Panc1 (cell line): ENCODE results near the gene RASGRP3. TPM values are rescaled to one million over a fixed set of nuclear protein-coding genes. Genes with fewer than 3 reads are reported as not detected.

ENCODE experiments used
- ATAC-seq: fragments of 200-7000 bp; cut with Tn5 transposase; 2 replicates; pipeline ENCODE4 v1.9.1; 2020; ENCODE audit warnings: mild to moderate bottlenecking, moderate library complexity
- BruUV-seq: library from RNA; stranded (reverse); fragments of 400-500 nt; replicated peaks from 2 replicates; lab custom pipeline; 2021; lab: Mats Ljungman, UMichigan
- CTCF ChIA-PET: fragments of 300-600 bp; sonication (Branson Sonifier 250); formaldehyde crosslinking; loops from one replicate; lab custom pipeline; 2022; ENCODE audit warnings: antibody characterized with exemption; lab: Charles Lee
- POLR2A ChIA-PET: fragments of 300-600 bp; sonication (Branson Sonifier 250); formaldehyde crosslinking; loops from one replicate; lab custom pipeline; 2022; ENCODE audit warnings: antibody characterized with exemption; lab: Charles Lee
- DNase-seq: peaks from one replicate; pipeline ENCODE4 v3.0.0-alpha.2; 2010; ENCODE audit warnings: low read depth, low spot score
- H3K27ac ChIP-seq: 2 replicates; pipeline ENCODE4 v1.5.1; 2011; ENCODE audit warnings: mild to moderate bottlenecking, low read length, inconsistent platforms
- H3K27me3 ChIP-seq: fragments of 200-500 bp; sonication (Bioruptor generic); 2 replicates; pipeline ENCODE4 v1.6.0; 2014; ENCODE audit warnings: low read length, inconsistent platforms; ENCODE audit not compliant: control insufficient read depth, insufficient read depth
- H3K36me3 ChIP-seq: fragments of 200-500 bp; sonication (Bioruptor generic); 2 replicates; pipeline ENCODE4 v1.5.1; 2014; ENCODE audit warnings: inconsistent platforms, mild to moderate bottlenecking, low read length, moderate library complexity; ENCODE audit not compliant: control insufficient read depth, insufficient read depth
- H3K4me1 ChIP-seq: 2 replicates; pipeline ENCODE4 v1.5.1; 2011; ENCODE audit warnings: inconsistent platforms, mild to moderate bottlenecking, low read length, moderate library complexity; ENCODE audit not compliant: control insufficient read depth, insufficient read depth
- H3K4me3 ChIP-seq, 2 experiments: 2 replicates each; pipeline ENCODE4 v1.5.1; 2011 to 2012; ENCODE audit warnings: low read depth in 2 of 2, low read length in 2 of 2, mild to moderate bottlenecking in 2 of 2, inconsistent platforms in 1 of 2, moderate library complexity in 1 of 2
- H3K9me3 ChIP-seq: fragments of 200-500 bp; sonication (Bioruptor generic); 2 replicates; pipeline ENCODE4 v1.5.1; 2014; ENCODE audit warnings: low read depth, mild to moderate bottlenecking, inconsistent platforms, low read length, moderate library complexity; ENCODE audit not compliant: control insufficient read depth, insufficient read depth
- POLR2AphosphoS5 ChIP-seq: IDR thresholded peaks from 2 replicates; pipeline ENCODE4 v1.6.1; 2012; ENCODE audit warnings: mild to moderate bottlenecking, low read depth, low read length, moderate library complexity
- SIN3A ChIP-seq: IDR thresholded peaks from 2 replicates; pipeline ENCODE4 v1.6.1; 2012; ENCODE audit warnings: low read depth, mild to moderate bottlenecking, low read length, moderate library complexity, borderline replicate concordance; ENCODE audit not compliant: insufficient read depth
- TCF7L2 ChIP-seq: IDR thresholded peaks from 2 replicates; pipeline ENCODE4 v1.6.1; 2011; ENCODE audit warnings: mild to moderate bottlenecking, low read depth, low read length, inconsistent platforms
- in situ Hi-C: cut with HindIII; loops from 2 replicates; pipeline ENCODE4 v1.10.0; 2016; ENCODE audit warnings: low sequenced_read_pairs, low pct_unique_long_range_greater_than_20kb
- intact Hi-C: fragments of 100-400 bp; cut with micrococcal nuclease; formaldehyde crosslinking; loops from one replicate; pipeline ENCODE4 v1.10.0; 2022; ENCODE audit not compliant: unreplicated experiment
- total RNA-seq: library from RNA; stranded (reverse); gene quantifications from one replicate; pipeline ENCODE4 v1.2.1, GENCODE V29; 2021; ENCODE audit not compliant: unreplicated experiment
- TF ChIP-seq, protein P1 (sequence below), 2 experiments: IDR thresholded peaks; 2 replicates each; pipeline ENCODE4 v1.6.1; 2011 to 2012; ENCODE audit warnings: low read depth in 2 of 2, control low read depth in 1 of 2, low read length in 1 of 2, mild to moderate bottlenecking in 1 of 2, moderate library complexity in 1 of 2; ENCODE audit not compliant: insufficient read depth in 1 of 2
- TF ChIP-seq, protein P2 (sequence below): fragments of 450-650 bp; IDR thresholded peaks from 2 replicates; pipeline ENCODE4 v1.5.1; 2017; ENCODE audit warnings: mild to moderate bottlenecking

RASGRP3 gene
- total RNA-seq, 1 experiment from 2014 or later = 2.6 TPM

DNA sequence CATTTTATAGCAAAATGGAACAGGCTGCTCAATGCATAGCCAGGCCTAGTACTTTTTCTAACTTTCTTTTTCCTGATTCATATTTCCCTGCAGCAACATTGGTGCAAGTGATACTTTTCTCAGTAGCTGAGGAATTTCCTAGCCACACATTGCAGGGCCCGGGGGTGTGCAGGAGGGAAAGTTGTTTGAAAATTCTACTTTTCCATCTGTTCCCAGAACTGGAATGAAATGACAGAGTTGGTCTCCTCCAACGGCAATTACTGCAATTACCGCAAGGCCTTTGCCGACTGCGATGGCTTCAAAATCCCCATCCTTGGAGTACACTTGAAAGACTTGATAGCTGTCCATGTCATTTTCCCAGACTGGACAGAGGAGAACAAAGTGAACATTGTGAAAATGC, 50.5 kb downstream of the RASGRP3 start:
- H3K4me1 ChIP-seq = no peaks in the 10 kb centered on the region
- intact Hi-C loops (no loop called here), in situ Hi-C loops (no loop called here)
- POLR2A ChIA-PET = no interaction called here
- TF ChIP-seq, protein P1, sequence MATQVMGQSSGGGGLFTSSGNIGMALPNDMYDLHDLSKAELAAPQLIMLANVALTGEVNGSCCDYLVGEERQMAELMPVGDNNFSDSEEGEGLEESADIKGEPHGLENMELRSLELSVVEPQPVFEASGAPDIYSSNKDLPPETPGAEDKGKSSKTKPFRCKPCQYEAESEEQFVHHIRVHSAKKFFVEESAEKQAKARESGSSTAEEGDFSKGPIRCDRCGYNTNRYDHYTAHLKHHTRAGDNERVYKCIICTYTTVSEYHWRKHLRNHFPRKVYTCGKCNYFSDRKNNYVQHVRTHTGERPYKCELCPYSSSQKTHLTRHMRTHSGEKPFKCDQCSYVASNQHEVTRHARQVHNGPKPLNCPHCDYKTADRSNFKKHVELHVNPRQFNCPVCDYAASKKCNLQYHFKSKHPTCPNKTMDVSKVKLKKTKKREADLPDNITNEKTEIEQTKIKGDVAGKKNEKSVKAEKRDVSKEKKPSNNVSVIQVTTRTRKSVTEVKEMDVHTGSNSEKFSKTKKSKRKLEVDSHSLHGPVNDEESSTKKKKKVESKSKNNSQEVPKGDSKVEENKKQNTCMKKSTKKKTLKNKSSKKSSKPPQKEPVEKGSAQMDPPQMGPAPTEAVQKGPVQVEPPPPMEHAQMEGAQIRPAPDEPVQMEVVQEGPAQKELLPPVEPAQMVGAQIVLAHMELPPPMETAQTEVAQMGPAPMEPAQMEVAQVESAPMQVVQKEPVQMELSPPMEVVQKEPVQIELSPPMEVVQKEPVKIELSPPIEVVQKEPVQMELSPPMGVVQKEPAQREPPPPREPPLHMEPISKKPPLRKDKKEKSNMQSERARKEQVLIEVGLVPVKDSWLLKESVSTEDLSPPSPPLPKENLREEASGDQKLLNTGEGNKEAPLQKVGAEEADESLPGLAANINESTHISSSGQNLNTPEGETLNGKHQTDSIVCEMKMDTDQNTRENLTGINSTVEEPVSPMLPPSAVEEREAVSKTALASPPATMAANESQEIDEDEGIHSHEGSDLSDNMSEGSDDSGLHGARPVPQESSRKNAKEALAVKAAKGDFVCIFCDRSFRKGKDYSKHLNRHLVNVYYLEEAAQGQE (IDR thresholded peaks at IDR 0.05; ENCODE audit: insufficient read depth in 1 of 2, low read depth in 2 of 2, low read length in 1 of 2) = no peak
- TF ChIP-seq POLR2AphosphoS5 = no peak
- TF ChIP-seq TCF7L2 = no peak
- no peak for TF ChIP-seq SIN3A
- TF ChIP-seq, protein P2, sequence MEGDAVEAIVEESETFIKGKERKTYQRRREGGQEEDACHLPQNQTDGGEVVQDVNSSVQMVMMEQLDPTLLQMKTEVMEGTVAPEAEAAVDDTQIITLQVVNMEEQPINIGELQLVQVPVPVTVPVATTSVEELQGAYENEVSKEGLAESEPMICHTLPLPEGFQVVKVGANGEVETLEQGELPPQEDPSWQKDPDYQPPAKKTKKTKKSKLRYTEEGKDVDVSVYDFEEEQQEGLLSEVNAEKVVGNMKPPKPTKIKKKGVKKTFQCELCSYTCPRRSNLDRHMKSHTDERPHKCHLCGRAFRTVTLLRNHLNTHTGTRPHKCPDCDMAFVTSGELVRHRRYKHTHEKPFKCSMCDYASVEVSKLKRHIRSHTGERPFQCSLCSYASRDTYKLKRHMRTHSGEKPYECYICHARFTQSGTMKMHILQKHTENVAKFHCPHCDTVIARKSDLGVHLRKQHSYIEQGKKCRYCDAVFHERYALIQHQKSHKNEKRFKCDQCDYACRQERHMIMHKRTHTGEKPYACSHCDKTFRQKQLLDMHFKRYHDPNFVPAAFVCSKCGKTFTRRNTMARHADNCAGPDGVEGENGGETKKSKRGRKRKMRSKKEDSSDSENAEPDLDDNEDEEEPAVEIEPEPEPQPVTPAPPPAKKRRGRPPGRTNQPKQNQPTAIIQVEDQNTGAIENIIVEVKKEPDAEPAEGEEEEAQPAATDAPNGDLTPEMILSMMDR = no peak
- H3K9me3 ChIP-seq = no peaks in the 10 kb centered on the region
- no TSS peak for BruUV-seq
- ATAC-seq = no peak
- no peak overlapping the region for H3K4me3 ChIP-seq
- no peak for DNase-seq
- H3K27ac ChIP-seq = no peak overlapping the region
- CTCF ChIA-PET = no interaction called here
- H3K36me3 ChIP-seq = no peaks in the 10 kb centered on the region
- H3K27me3 ChIP-seq = no peaks in the 10 kb centered on the region; the same call in 1 of the 2 replicates

DNA sequence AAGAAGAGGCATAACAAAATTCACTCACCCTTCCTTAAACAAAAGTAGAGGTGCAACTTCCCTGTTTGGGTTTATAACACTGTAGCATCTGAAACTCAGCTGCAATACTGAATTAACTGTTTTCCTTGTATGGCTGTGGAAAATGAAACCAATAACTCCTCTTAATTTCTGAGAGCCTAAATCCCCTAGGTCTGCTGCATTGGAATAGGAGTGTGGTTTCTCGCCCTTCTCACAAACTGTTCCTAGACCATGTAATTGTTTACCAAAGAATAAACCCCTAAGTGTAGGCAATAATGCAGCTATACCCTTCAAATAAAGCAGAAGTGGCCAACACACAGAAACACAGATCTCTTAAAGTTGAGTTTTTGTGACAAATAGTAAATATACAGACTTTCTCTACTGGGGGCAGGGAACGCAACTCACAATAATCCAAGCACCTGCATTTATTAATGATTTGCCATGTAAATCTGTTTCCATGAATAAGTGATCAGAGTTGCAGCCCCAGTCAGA, 52.0 kb downstream of the RASGRP3 start:
- Histone ChIP-seq H3K36me3 (no peaks in the 10 kb centered on the region), H3K4me1 (no peaks in the 10 kb centered on the region), H3K27me3 (no peaks in the 10 kb centered on the region; the same call in 1 of the 2 replicates), H3K27ac (no peak overlapping the region), H3K4me3 (no peak overlapping the region), H3K9me3 (no peaks in the 10 kb centered on the region)
- TF ChIP-seq, protein P1 (IDR thresholded peaks at IDR 0.05; ENCODE audit: insufficient read depth in 1 of 2, low read depth in 2 of 2, low read length in 1 of 2) = no peak
- TF ChIP-seq, protein P2 = no peak
- no peak for TF ChIP-seq TCF7L2
- no peak for TF ChIP-seq POLR2AphosphoS5
- TF ChIP-seq SIN3A = no peak
- intact Hi-C loops (no loop called here), in situ Hi-C loops (no loop called here)
- ATAC-seq (no peak), DNase-seq (no peak)
- ChIA-PET POLR2A (no interaction called here), CTCF (no interaction called here)
- BruUV-seq = no TSS peak
